HCT116 (cell line): ENCODE measurements around the gene PYGB. TPM values are rescaled to one million over a fixed set of nuclear protein-coding genes. Genes with fewer than 3 reads are reported as not detected.

Experiments
- ATAC-seq: fragments of 200-7000 bp; cut with Tn5 transposase; 2 replicates; pipeline ENCODE4 v1.9.1; 2020; ENCODE audit warnings: mild to moderate bottlenecking, moderate library complexity
- BruUV-seq: library from RNA; stranded (reverse); fragments of 400-500 nt; replicated peaks from 2 replicates; lab custom pipeline; 2021; lab: Mats Ljungman, UMichigan
- CTCF ChIA-PET: fragments of 300-600 bp; sonication (Branson Sonifier 250); formaldehyde crosslinking; loops from one replicate; lab custom pipeline; 2021; ENCODE audit warnings: antibody characterized with exemption; lab: Charles Lee
- POLR2A ChIA-PET: fragments of 300-600, 350-600 bp; sonication (Branson Sonifier 250); formaldehyde crosslinking; loops from one replicate; lab custom pipeline; 2021; ENCODE audit warnings: antibody characterized with exemption; lab: Charles Lee
- RAD21 ChIA-PET, 2 experiments: fragments of 300-600 bp; sonication (Branson Sonifier 250); formaldehyde crosslinking; loops; one replicate each; lab custom pipeline; 2023; ENCODE audit warnings: low total read pairs in 2 of 2; ENCODE audit not compliant: uncharacterized antibody in 2 of 2, unreplicated experiment in 2 of 2, low non-redundant PET in 1 of 2; lab: Charles Lee
- DNase-seq: peaks from one replicate; pipeline ENCODE4 v3.0.0-alpha.2; 2010; ENCODE audit warnings: low read depth, low spot score
- H2AFZ ChIP-seq: fragments of 200-600 bp; shearing (Covaris generic), sonication (generic); 2 replicates; pipeline ENCODE4 v1.6.1; 2017; ENCODE audit warnings: low read depth, mixed run types, mixed read lengths, antibody characterized with exemption, low read length; ENCODE audit not compliant: poor library complexity, severe bottlenecking
- H3K27ac ChIP-seq: 2 replicates; pipeline ENCODE4 v1.5.1; 2012; ENCODE audit warnings: low read depth, low read length
- H3K27me3 ChIP-seq: fragments of 200-600 bp; sonication (generic); 2 replicates; pipeline ENCODE4 v1.6.1; 2016; ENCODE audit warnings: mixed run types, low read length, mixed read lengths; ENCODE audit not compliant: insufficient read depth
- H3K36me3 ChIP-seq, 2 experiments: fragments of 200-500 bp in 1 of 2; fragments of 200-600 bp in 1 of 2; sonication (Bioruptor generic) in 1 of 2; sonication (generic) in 1 of 2; 2 replicates each; pipeline versions ENCODE4 v1.5.1 to v1.6.1; 2014 to 2016; ENCODE audit warnings: low read length in 2 of 2, inconsistent platforms in 1 of 2, mixed read lengths in 1 of 2, mixed run types in 1 of 2; ENCODE audit not compliant: insufficient read depth in 2 of 2, control insufficient read depth in 1 of 2
- H3K4me1 ChIP-seq, 2 experiments: fragments of 200-600 bp in 1 of 2; sonication (generic) in 1 of 2; 2 replicates each; pipeline versions ENCODE4 v1.5.1 to v1.6.1; 2012 to 2017; ENCODE audit warnings: low read length in 2 of 2, inconsistent platforms in 1 of 2, mild to moderate bottlenecking in 1 of 2, mixed read lengths in 1 of 2, mixed run types in 1 of 2, moderate library complexity in 1 of 2; ENCODE audit not compliant: insufficient read depth in 2 of 2, control insufficient read depth in 1 of 2
- H3K4me2 ChIP-seq: fragments of 200-600 bp; sonication (generic); 2 replicates; pipeline ENCODE4 v1.6.1; 2017; ENCODE audit warnings: mixed run types, low read length, mixed read lengths
- H3K4me3 ChIP-seq, 2 experiments: fragments of 200-600 bp in 1 of 2; sonication (generic) in 1 of 2; replicated peaks in 1 of 2; 2 replicates each; pipeline ENCODE4 v1.5.1; 2011 to 2016; ENCODE audit warnings: low read length in 2 of 2, control low read depth in 1 of 2, low read depth in 1 of 2, mild to moderate bottlenecking in 1 of 2, mixed read lengths in 1 of 2, mixed run types in 1 of 2
- H3K79me2 ChIP-seq: fragments of 200-600 bp; sonication (generic); 2 replicates; pipeline ENCODE4 v1.6.1; 2017; ENCODE audit warnings: mild to moderate bottlenecking, mixed run types, low read length, moderate library complexity, mixed read lengths; ENCODE audit not compliant: insufficient read depth
- H3K9ac ChIP-seq: fragments of 200-600 bp; sonication (generic); 2 replicates; pipeline ENCODE4 v1.6.1; 2016; ENCODE audit warnings: low read length, mixed read lengths
- H3K9me2 ChIP-seq: fragments of 200-600 bp; sonication (generic), shearing (Covaris generic); 2 replicates; pipeline ENCODE4 v1.6.1; 2017; ENCODE audit warnings: mixed run types, mild to moderate bottlenecking, moderate library complexity; ENCODE audit not compliant: insufficient read depth
- H3K9me3 ChIP-seq, 2 experiments: fragments of 200-500 bp in 1 of 2; fragments of 200-600 bp in 1 of 2; sonication (Bioruptor generic) in 1 of 2; sonication (generic) in 1 of 2; 2 replicates each; pipeline ENCODE4 v1.6.1; 2014 to 2017; ENCODE audit warnings: low read length in 2 of 2, mixed read lengths in 2 of 2, inconsistent platforms in 1 of 2, low read depth in 1 of 2, mild to moderate bottlenecking in 1 of 2, mixed run types in 1 of 2, moderate library complexity in 1 of 2; ENCODE audit not compliant: control insufficient read depth in 1 of 2, insufficient read depth in 1 of 2
- H4K20me1 ChIP-seq: fragments of 200-600 bp; sonication (generic), shearing (Covaris generic); 2 replicates; pipeline ENCODE4 v1.6.1; 2017; ENCODE audit warnings: mixed run types, mild to moderate bottlenecking, moderate library complexity; ENCODE audit not compliant: insufficient read depth
- CBX3 ChIP-seq: IDR thresholded peaks from 2 replicates; pipeline ENCODE4 v1.6.1; 2012; ENCODE audit warnings: low read depth
- EGR1 ChIP-seq: IDR thresholded peaks from 2 replicates; pipeline ENCODE4 v1.6.1; 2012; ENCODE audit warnings: low read depth
- FOSL1 ChIP-seq: IDR thresholded peaks from 2 replicates; pipeline ENCODE4 v1.6.1; 2012; ENCODE audit warnings: low read depth
- MAX ChIP-seq: IDR thresholded peaks from 2 replicates; pipeline ENCODE4 v1.6.1; 2012
- POLR2A ChIP-seq: IDR thresholded peaks from 2 replicates; pipeline ENCODE4 v1.7.0; 2011; ENCODE audit warnings: borderline replicate concordance; ENCODE audit not compliant: insufficient read depth, insufficient read length; ENCODE audit errors: extremely low read depth
- RAD21 ChIP-seq: IDR thresholded peaks from 2 replicates; pipeline ENCODE4 v1.6.1; 2012; ENCODE audit warnings: low read depth, mild to moderate bottlenecking
- REST ChIP-seq: IDR thresholded peaks from 2 replicates; pipeline ENCODE4 v1.6.1; 2012; ENCODE audit warnings: low read depth
- SRF ChIP-seq: IDR thresholded peaks from 2 replicates; pipeline ENCODE4 v1.6.1; 2012; ENCODE audit warnings: low read depth
- ZNF274 ChIP-seq: fragments of 200-500 bp; sonication (Bioruptor generic); IDR thresholded peaks from 2 replicates; pipeline ENCODE4 v1.6.1; 2014; ENCODE audit warnings: mild to moderate bottlenecking, low read depth, low read length, inconsistent platforms
- intact Hi-C: fragments of 100-400 bp; cut with micrococcal nuclease; formaldehyde crosslinking; loops from 2 replicates; pipeline ENCODE4 v1.10.0; 2022
- total RNA-seq: library from RNA; stranded (reverse); gene quantifications from one replicate; pipeline ENCODE4 v1.2.1, GENCODE V29; 2021; ENCODE audit not compliant: unreplicated experiment

The PYGB gene
- total RNA-seq, 1 experiment from 2014 or later, result 87.8 TPM

DNA sequence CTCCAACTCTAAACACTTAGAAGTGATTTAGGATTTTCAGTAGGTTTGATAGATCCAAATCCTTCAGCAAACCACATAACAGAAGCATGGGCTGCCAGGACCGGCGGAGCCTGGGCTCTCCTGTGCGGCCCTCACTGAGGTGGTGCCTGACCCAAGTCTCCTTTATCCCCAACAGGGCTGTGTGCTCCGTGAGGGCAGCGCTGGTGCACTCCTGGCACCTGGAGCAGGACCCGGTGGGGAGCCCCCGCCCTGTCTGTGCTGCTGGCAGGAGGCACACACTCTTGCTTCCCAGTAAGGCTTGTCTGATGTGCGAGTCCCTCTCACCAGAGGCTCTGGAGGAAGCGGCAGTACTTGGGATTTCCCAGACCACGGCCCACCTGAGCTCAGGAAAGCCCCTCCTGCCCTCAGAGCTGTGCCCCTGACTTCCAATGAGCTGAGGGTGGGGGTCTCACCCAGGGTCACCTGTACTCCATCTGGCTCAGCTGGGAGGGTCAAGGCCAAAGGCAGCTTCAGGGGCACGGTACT is 56.2 kb downstream of the PYGB start:
- CTCF ChIA-PET, result no interaction called here
- peaks cover 32 to 33% of the 10 kb centered on the region in 2 experiments for H3K4me1 ChIP-seq
- no peaks in the 10 kb centered on the region for H3K9me3 ChIP-seq
- intact Hi-C loops, result loop anchor here (10.0 kb wide), 2 partner anchors 49 to 271 kb away; no protein-coding TSS in a partner anchor
- RAD21 ChIA-PET, result no interaction called here
- no peaks in the 10 kb centered on the region for H4K20me1 ChIP-seq
- no peaks in the 10 kb centered on the region; a peak in 1 of 4 replicates for H3K36me3 ChIP-seq
- no peaks in the 10 kb centered on the region for H3K79me2 ChIP-seq
- DNase-seq (no peak), ATAC-seq (no peak)
- no peak overlapping the region for H3K27ac ChIP-seq
- no peak overlapping the region for H3K9ac ChIP-seq
- no peak for TF ChIP-seq ZNF274
- no peak for TF ChIP-seq EGR1
- no peak for TF ChIP-seq POLR2A
- no peak for TF ChIP-seq SRF
- TF ChIP-seq CBX3, result no peak
- no peak for TF ChIP-seq FOSL1
- no peak for TF ChIP-seq MAX
- POLR2A ChIA-PET, result no interaction called here
- no peaks in the 10 kb centered on the region for H3K27me3 ChIP-seq
- H2AFZ ChIP-seq, result no peak overlapping the region
- no peak overlapping the region for H3K4me3 ChIP-seq
- H3K9me2 ChIP-seq, result no peaks in the 10 kb centered on the region
- BruUV-seq, result no TSS peak
- no peak overlapping the region for H3K4me2 ChIP-seq

DNA sequence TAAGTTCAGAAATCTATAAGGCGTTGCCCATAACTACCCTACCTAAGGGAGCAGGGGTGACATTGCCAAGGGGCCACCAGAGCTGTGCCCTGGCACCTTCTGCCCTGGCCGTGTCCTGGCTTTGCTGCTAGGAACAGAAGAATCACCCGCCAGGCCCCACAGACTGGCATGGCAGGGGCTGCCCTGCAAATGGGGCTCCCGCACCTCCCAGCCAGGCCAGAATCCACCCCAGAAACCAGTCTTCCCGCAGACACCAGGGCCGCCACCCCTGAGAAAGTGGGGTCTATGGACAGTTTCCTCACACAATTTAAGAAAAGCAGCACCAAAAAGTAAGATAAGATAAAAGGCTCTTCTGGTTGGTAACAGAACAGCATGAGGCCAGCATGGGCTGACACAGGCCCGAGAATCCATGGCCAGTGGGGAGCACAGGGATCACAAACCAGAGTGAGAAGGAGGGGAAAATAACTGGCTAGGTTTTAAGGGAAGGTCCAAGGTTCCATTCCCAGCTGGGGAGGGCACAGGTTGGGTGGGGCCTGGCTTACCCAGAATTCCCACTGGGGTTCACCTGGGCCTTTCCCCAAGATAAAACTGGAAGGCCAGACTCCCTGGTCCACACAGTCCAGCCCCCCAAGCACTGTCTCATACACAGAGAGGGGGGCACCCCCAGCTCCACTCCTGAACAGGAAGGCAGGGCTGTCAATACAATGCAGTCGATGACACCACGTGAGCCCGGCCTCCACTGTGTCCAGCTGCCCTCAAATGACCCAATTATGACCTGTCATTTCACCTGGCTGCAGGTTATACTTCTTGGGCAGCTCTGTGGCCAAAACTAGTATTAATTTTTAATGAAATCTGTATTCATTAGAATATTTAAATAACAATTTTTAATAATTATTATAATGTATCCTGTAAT is 59.4 kb downstream of the PYGB start:
- RAD21 ChIA-PET, result no interaction called here
- H3K9ac ChIP-seq, result no peak overlapping the region
- peaks cover 37 to 42% of the 10 kb centered on the region in 2 experiments for H3K4me1 ChIP-seq
- H3K27ac ChIP-seq, result no peak overlapping the region
- H3K4me2 ChIP-seq, result no peak overlapping the region
- ATAC-seq, result no peak
- no peaks in the 10 kb centered on the region for H3K79me2 ChIP-seq
- H3K9me2 ChIP-seq, result no peaks in the 10 kb centered on the region
- H3K36me3 ChIP-seq, result no peaks in the 10 kb centered on the region
- H2AFZ ChIP-seq, result no peak overlapping the region
- H3K4me3 ChIP-seq, result no peak overlapping the region
- TF ChIP-seq RAD21, result no peak
- TF ChIP-seq REST, result no peak
- DNase-seq, result no peak
- H3K9me3 ChIP-seq, result no peaks in the 10 kb centered on the region
- BruUV-seq, result no TSS peak
- CTCF ChIA-PET, result interaction anchor here (1.4 kb wide), 1 partner anchor 14 kb away, joined by 3 read pairs; no protein-coding TSS in a partner anchor
- no peaks in the 10 kb centered on the region for H3K27me3 ChIP-seq
- POLR2A ChIA-PET, result no interaction called here
- no peaks in the 10 kb centered on the region for H4K20me1 ChIP-seq
- intact Hi-C loops, result loop anchor here (10.0 kb wide), 2 partner anchors 52 to 268 kb away; no protein-coding TSS in a partner anchor
